Astrocyte (in vitro differentiated cells and primary cell): ENCODE measurements around the gene LIPE.

Source experiments
- CTCF ChIP-seq: IDR thresholded peaks from 2 replicates; pipeline ENCODE4 v1.5.1; 2011; ENCODE audit warnings: low read depth, mild to moderate bottlenecking, inconsistent platforms, low read length, moderate library complexity; ENCODE audit not compliant: insufficient read depth
- EZH2 ChIP-seq: IDR thresholded peaks from 2 replicates; pipeline ENCODE4 v1.6.1; 2012; ENCODE audit warnings: mild to moderate bottlenecking, low read length, inconsistent platforms; ENCODE audit not compliant: insufficient read depth

DNA sequence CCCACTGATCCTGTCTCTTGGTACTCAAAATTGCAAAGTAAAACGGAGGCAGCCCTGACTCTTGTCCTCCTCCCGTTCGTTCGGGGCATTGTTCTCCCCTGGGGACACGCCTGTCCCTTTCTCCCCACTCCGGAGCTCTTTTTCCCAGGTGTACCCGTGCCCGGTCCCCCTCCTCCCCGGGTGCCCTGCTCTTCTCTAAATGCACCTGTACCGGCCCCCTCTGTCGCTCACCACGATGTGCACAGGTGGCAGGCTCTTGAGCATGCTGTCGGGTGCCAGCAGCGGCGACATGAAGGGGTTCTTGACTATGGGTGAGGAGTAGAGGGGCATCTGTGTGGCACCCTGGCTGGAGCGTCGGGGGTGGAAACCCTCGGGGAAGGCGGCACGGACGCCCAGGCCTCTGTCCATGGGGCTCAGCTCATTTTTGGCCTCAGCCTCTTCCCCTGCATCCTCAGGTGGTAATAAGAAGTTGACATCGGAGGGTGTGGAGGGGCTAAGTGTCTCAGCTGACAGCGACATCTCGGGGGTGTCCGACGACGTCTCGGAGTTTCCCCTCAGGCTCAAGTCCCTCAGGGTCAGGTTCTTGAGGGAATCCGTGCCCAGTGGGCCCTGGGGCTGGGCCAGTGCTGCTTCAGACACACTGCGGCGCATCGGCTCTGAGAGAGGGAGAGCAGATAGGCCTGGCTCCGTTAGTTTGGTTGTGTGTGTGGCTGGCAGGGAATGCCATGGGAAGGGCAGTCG lies 24.6 kb downstream of the LIPE start:
- no peak for TF ChIP-seq CTCF
- TF ChIP-seq EZH2, result no peak
